K562 (cell line): ENCODE results near the gene KDM2B. TPM values are rescaled to one million over a fixed set of nuclear protein-coding genes. Genes with fewer than 3 reads are reported as not detected.

ENCODE experiments used
- BACH1 ChIP-seq: fragments of 200-800 bp; sonication (Bioruptor generic); IDR thresholded peaks from 2 replicates; pipeline ENCODE4 v1.6.1; 2016; ENCODE audit warnings: missing genetic modification characterization, missing compliant biosample characterization
- BRF2 ChIP-seq: IDR thresholded peaks from 3 replicates; pipeline ENCODE4 v1.6.1; 2011; ENCODE audit warnings: borderline replicate concordance, mild to moderate bottlenecking; ENCODE audit not compliant: insufficient read length, insufficient read depth
- CBX2 ChIP-seq: fragments of 200-600 bp; sonication (generic); IDR thresholded peaks from one replicate; pipeline ENCODE4 v1.6.1; 2012; ENCODE audit warnings: mild to moderate bottlenecking, low read length, inconsistent platforms; ENCODE audit not compliant: insufficient read depth, poor library complexity, severe bottlenecking
- CTBP1 ChIP-seq: fragments of 450-650 bp; IDR thresholded peaks from 2 replicates; pipeline ENCODE4 v1.6.1; 2016; ENCODE audit warnings: borderline replicate concordance
- DNMT1 ChIP-seq: fragments of 450-650 bp; IDR thresholded peaks from 2 replicates; pipeline ENCODE4 v1.6.1; 2016; ENCODE audit warnings: antibody characterized with exemption, mild to moderate bottlenecking
- FOXA3 ChIP-seq, 2 experiments: fragments of 450-650 bp in 1 of 2; sonication (generic) in 1 of 2; formaldehyde crosslinking; IDR thresholded peaks in 1 of 2; conservative IDR thresholded peaks in 1 of 2; 2 replicates each; pipeline versions ENCODE4 v1.4.0 to v1.8.0; 2020 to 2022; ENCODE audit warnings: mild to moderate bottlenecking in 2 of 2, missing genetic modification reagents in 1 of 2
- FOXJ3 ChIP-seq: sonication (generic); formaldehyde crosslinking; IDR thresholded peaks from 2 replicates; pipeline ENCODE4 v1.4.0; 2020; ENCODE audit warnings: mild to moderate bottlenecking, missing genetic modification reagents
- GATAD2B ChIP-seq: fragments of 450-650 bp; IDR thresholded peaks from 2 replicates; pipeline ENCODE4 v1.6.1; 2017; ENCODE audit warnings: mild to moderate bottlenecking, borderline replicate concordance
- HDAC1 ChIP-seq, 2 experiments: fragments of 450-650 bp; IDR thresholded peaks; 2 replicates each; pipeline ENCODE4 v1.6.1; 2016 to 2017; ENCODE audit warnings: inconsistent platforms in 1 of 2, mild to moderate bottlenecking in 1 of 2, moderate library complexity in 1 of 2
- MEIS2 ChIP-seq: fragments of 450-650 bp; IDR thresholded peaks from 2 replicates; pipeline ENCODE4 v1.6.1; 2014; ENCODE audit warnings: mild to moderate bottlenecking; ENCODE audit not compliant: partially characterized antibody
- PHB ChIP-seq: fragments of 250-450 bp; sonication (Bioruptor Pico); IDR thresholded peaks from 2 replicates; pipeline ENCODE4 v1.5.0; 2021
- POLR2H ChIP-seq: IDR thresholded peaks from 2 replicates; pipeline ENCODE4 v1.6.1; 2016; ENCODE audit warnings: missing genetic modification characterization, low read depth, mild to moderate bottlenecking, control low read depth, missing compliant biosample characterization, moderate library complexity
- PTBP1 ChIP-seq: fragments of 200-400 bp; formaldehyde crosslinking; IDR thresholded peaks from 2 replicates; pipeline ENCODE4 v1.6.1; 2017; ENCODE audit warnings: low read depth, low read length
- XRCC5 ChIP-seq: fragments of 200-400 bp; formaldehyde crosslinking; IDR thresholded peaks from 2 replicates; pipeline ENCODE4 v1.6.1; 2017; ENCODE audit warnings: low read depth, mild to moderate bottlenecking, low read length
- ZMIZ1 ChIP-seq, 2 experiments: fragments of 150-350 bp in 1 of 2; IDR thresholded peaks; 2 replicates each; pipeline ENCODE4 v1.6.1; 2012 to 2016; ENCODE audit warnings: low read depth in 2 of 2, low read length in 2 of 2, mild to moderate bottlenecking in 1 of 2, moderate library complexity in 1 of 2
- ZNF384 ChIP-seq: IDR thresholded peaks from 2 replicates; pipeline ENCODE4 v1.6.1; 2012; ENCODE audit warnings: low read depth, low read length, improper control_type of control experiment
- ZNF655 ChIP-seq: fragments of 250-450 bp; sonication (Bioruptor Pico); IDR thresholded peaks from 2 replicates; pipeline ENCODE4 v1.5.0; 2021
- polyA plus RNA-seq, 8 experiments: library from polyadenylated mRNA; depleted of rRNA in 4 of 8; stranded (reverse) in 5 of 8; unstranded in 3 of 8; fragments of >200 nt; fragmentation: Nextera tagmentation in 2 of 8; fragmentation: Illumina TruSeq in 1 of 8; extraction: Ambion mirVana in 2 of 8; extraction: Trizol in 1 of 8; gene quantifications; 2 replicates each; pipeline versions ENCODE4 v1.2.1 to v1.2.3, GENCODE V29; 2011 to 2014; ENCODE audit warnings: inconsistent platforms in 1 of 8, missing spikeins in 1 of 8
- total RNA-seq, 7 experiments: library from RNA; depleted of rRNA in 6 of 7; stranded (reverse); fragments of >200 nt in 6 of 7; fragmentation: Illumina TruSeq in 2 of 7; extraction: Trizol in 2 of 7; gene quantifications; 2 replicates each; pipeline versions ENCODE4 v1.2.1 to v1.2.3, GENCODE V29; 2011 to 2021; ENCODE audit warnings: low replicate concordance in 1 of 7

Gene KDM2B
- total and polyA plus RNA-seq, 9 of the 15 experiments (the other 6 are each of a cell fraction or from before 2014, with no cell fraction given), result 7.4 to 50.5 (median 22.5) TPM

GRCh38 chr12:121400332-121401139 lies 180.3 kb downstream of the KDM2B start (continued):
- TF ChIP-seq PHB (CRISPR knock-in tag) (0 out of 2 replicates have a peak, but pooled peaks have one; percentile 59), ZNF384 (no peak), FOXA3 (CRISPR knock-in tag; conservative IDR thresholded peaks at IDR 0.05 in 1 of 2, IDR thresholded peaks at IDR 0.05 in 1 of 2) (peak in 1 of 2 experiments; percentile 14; a peak in 1 of 4 replicates), PTBP1 (no peak), FOXJ3 (CRISPR knock-in tag) (no peak), MEIS2 (peak; percentile 41), BACH1 (no peak), CTBP1 (no peak), ZMIZ1 (IDR thresholded peaks at IDR 0.05; ENCODE audit: low read depth in 2 of 2, low read length in 2 of 2) (0 out of 4 replicates have a peak, but pooled peaks of 1 of the 2 experiments have one; percentile 9), ZNF655 (CRISPR knock-in tag) (no peak), POLR2H (tag) (no peak), GATAD2B (peak; percentile 34; the same call in 1 of the 2 replicates), CBX2 (no peak), HDAC1 (IDR thresholded peaks at IDR 0.05) (0 out of 4 replicates have a peak, but pooled peaks of 1 of the 2 experiments have one; percentile 20), BRF2 (no peak), DNMT1 (no peak), XRCC5 (no peak)
